ENCODE data around the gene EBNA1BP2. TPM values are rescaled to one million over a fixed set of nuclear protein-coding genes. Genes with fewer than 3 reads are reported as not detected.

Gene EBNA1BP2
- total and polyA plus RNA-seq, 2 donors from 2014 or later: 52.5 to 98.8 TPM

DNA sequence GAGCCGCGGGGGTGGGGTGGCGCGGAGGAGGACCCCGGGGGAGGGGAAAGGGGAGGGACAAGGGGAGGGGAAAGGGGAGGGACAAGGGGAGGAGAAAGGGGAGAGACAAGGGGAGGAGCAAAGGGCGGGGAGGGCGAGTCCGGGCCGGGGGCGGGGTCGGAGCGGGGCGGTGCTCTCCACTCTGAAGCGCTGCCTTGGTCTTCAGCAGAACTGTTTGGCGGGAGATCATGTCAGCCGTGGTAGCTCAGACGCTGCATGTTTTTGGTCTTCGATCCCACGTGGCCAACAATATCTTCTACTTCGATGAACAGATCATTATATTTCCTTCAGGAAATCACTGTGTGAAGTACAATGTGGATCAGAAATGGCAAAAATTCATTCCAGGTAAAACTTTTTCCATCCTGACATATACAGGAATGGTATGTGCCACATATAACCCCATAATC is 460 bp upstream of the EBNA1BP2 start:
- intact Hi-C loops (cut with DNase I): no loop called here
- Histone ChIP-seq H3K4me1 (ENCODE audit: control insufficient read depth in 2 of 3, insufficient read depth in 2 of 3, low read depth in 1 of 3, low read length in 3 of 3) (peaks cover 0 to 11% (median 10%) of the 10 kb centered on the region in 3 donors), H3K27ac (ENCODE audit: low read depth in 2 of 2, low read length in 2 of 2) (peak overlapping the region; percentile 55 to 65), H3K9ac (ENCODE audit: low read length in 3 of 3) (peak overlapping the region in 2 of 3 donors; percentile 32 to 74), H3K4me3 (ENCODE audit: low read length in 3 of 3) (peak overlapping the region; percentile 84 to 98 (median 97)), H3K36me3 (ENCODE audit: control insufficient read depth in 2 of 3, insufficient read depth in 3 of 3, low read length in 3 of 3) (peaks cover 4 to 15% (median 12%) of the 10 kb centered on the region in 3 donors), H3K27me3 (ENCODE audit: control insufficient read depth, insufficient read depth, low read length) (no peaks in the 10 kb centered on the region), H3K9me3 (ENCODE audit: control insufficient read depth in 2 of 3, insufficient read depth in 1 of 3, low read length in 3 of 3) (no peaks in the 10 kb centered on the region)
- FAIRE-seq (no peak), DNase-seq (peak; percentile 89 to 95 (median 93))
- TF ChIP-seq, protein P1, sequence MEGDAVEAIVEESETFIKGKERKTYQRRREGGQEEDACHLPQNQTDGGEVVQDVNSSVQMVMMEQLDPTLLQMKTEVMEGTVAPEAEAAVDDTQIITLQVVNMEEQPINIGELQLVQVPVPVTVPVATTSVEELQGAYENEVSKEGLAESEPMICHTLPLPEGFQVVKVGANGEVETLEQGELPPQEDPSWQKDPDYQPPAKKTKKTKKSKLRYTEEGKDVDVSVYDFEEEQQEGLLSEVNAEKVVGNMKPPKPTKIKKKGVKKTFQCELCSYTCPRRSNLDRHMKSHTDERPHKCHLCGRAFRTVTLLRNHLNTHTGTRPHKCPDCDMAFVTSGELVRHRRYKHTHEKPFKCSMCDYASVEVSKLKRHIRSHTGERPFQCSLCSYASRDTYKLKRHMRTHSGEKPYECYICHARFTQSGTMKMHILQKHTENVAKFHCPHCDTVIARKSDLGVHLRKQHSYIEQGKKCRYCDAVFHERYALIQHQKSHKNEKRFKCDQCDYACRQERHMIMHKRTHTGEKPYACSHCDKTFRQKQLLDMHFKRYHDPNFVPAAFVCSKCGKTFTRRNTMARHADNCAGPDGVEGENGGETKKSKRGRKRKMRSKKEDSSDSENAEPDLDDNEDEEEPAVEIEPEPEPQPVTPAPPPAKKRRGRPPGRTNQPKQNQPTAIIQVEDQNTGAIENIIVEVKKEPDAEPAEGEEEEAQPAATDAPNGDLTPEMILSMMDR (IDR thresholded peaks at IDR 0.05; ENCODE audit: borderline replicate concordance, extremely low read depth, insufficient read depth): no peak

DNA sequence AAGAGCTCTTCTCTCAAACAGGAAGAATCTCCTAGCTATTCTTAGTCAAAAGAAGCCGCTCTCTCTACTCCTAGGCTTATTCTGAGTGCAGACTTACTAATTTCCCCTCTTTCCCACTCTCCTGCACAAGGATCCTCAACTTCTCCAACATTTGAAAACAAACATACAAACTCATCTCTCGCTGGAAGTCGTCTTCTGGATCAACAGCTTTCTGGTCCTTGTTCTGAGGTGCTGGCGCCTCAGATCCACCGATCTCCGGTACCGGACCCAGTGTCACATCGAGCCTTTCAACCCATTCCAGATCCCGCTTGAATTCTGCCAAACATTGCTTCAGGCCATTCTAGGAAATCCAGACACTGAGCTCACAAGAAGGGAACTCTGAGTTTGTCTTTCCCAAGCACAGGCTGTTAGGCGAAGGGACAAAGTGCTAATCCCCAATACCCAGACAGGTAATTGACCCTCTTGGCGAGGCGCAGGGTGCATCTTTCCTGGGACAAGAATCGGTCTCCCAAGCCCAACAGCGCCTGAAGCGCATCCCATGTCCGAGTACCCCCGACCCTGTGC is 696 bp downstream of the EBNA1BP2 start:
- H3K36me3 ChIP-seq (ENCODE audit: control insufficient read depth in 2 of 3, insufficient read depth in 3 of 3, low read length in 3 of 3): peaks cover 8 to 27% (median 17%) of the 10 kb centered on the region in 3 donors
- DNase-seq: no peak
- peak overlapping the region in 1 of 2 donors; percentile 55 for H3K27ac ChIP-seq (ENCODE audit: low read depth in 2 of 2, low read length in 2 of 2)
- peak overlapping the region; percentile 74 to 90 (median 76) for H3K9ac ChIP-seq (ENCODE audit: low read length in 3 of 3)
- peaks cover 0 to 11% (median 10%) of the 10 kb centered on the region in 3 donors for H3K4me1 ChIP-seq (ENCODE audit: control insufficient read depth in 2 of 3, insufficient read depth in 2 of 3, low read depth in 1 of 3, low read length in 3 of 3)
- peak overlapping the region; percentile 84 to 98 (median 97) for H3K4me3 ChIP-seq (ENCODE audit: low read length in 3 of 3)
- H3K27me3 ChIP-seq (ENCODE audit: control insufficient read depth, insufficient read depth, low read length): no peaks in the 10 kb centered on the region
- FAIRE-seq: no peak
- intact Hi-C loops (cut with DNase I): no loop called here
- TF ChIP-seq, protein P1 (IDR thresholded peaks at IDR 0.05; ENCODE audit: borderline replicate concordance, extremely low read depth, insufficient read depth): no peak
- H3K9me3 ChIP-seq (ENCODE audit: control insufficient read depth in 2 of 3, insufficient read depth in 1 of 3, low read length in 3 of 3): no peaks in the 10 kb centered on the region

DNA sequence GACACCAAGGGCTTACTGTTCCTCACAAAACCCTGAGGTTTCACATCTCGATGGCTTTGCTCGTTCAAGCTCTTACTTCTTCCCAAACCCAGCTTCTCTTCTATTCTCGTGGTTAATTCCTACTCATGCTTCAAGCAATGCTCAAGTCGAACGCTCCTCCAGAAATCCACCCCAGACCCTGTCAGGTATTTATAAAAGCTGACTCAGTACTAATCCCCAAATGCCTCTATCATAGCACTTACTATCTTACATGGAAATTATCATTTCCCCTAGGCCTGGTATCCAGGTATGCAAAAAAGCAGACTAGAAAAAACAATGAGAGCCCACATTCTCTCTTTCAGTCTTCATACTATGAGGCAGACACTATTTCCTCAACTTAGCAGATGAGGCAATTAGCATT is 6.3 kb downstream of the EBNA1BP2 start:
- Histone ChIP-seq H3K27ac (ENCODE audit: low read depth in 2 of 2, low read length in 2 of 2) (no peak overlapping the region), H3K4me1 (ENCODE audit: control insufficient read depth in 2 of 3, insufficient read depth in 2 of 3, low read depth in 1 of 3, low read length in 3 of 3) (peaks cover 0 to 3% (median 0%) of the 10 kb centered on the region in 3 donors), H3K4me3 (ENCODE audit: low read length in 3 of 3) (no peak overlapping the region), H3K27me3 (ENCODE audit: control insufficient read depth, insufficient read depth, low read length) (no peaks in the 10 kb centered on the region), H3K9me3 (ENCODE audit: control insufficient read depth in 2 of 3, insufficient read depth in 1 of 3, low read length in 3 of 3) (no peaks in the 10 kb centered on the region), H3K9ac (ENCODE audit: low read length in 3 of 3) (no peak overlapping the region), H3K36me3 (ENCODE audit: control insufficient read depth in 2 of 3, insufficient read depth in 3 of 3, low read length in 3 of 3) (peaks cover 10 to 33% (median 25%) of the 10 kb centered on the region in 3 donors)
- DNase-seq (no peak), FAIRE-seq (no peak)
- TF ChIP-seq, protein P1 (IDR thresholded peaks at IDR 0.05; ENCODE audit: borderline replicate concordance, extremely low read depth, insufficient read depth): no peak
- intact Hi-C loops (cut with DNase I): no loop called here

All from kidney (tissue), 14 donors.